Hindlimb muscle (tissue), 1 donor: ENCODE data around the gene TRIM14. TPM values are rescaled to one million over a fixed set of nuclear protein-coding genes. Genes with fewer than 3 reads are reported as not detected.
"Not testable (repeated sequence)": the region's sequence is repeated elsewhere in the genome, so short reads cannot be mapped to it uniquely, and the experiment has no call there.

Experiments
- DNase-seq: peaks from one replicate; pipeline ENCODE4 v3.0.0-alpha.2; 2013
- polyA plus RNA-seq: library from polyadenylated mRNA; unstranded; fragments of 120-200 nt; gene quantifications from one replicate; pipeline ENCODE4 v1.2.1, GENCODE V29; 2013; ENCODE audit not compliant: insufficient read length

TRIM14 gene
- polyA plus RNA-seq, 1 donor = 1.1 TPM

DNA sequence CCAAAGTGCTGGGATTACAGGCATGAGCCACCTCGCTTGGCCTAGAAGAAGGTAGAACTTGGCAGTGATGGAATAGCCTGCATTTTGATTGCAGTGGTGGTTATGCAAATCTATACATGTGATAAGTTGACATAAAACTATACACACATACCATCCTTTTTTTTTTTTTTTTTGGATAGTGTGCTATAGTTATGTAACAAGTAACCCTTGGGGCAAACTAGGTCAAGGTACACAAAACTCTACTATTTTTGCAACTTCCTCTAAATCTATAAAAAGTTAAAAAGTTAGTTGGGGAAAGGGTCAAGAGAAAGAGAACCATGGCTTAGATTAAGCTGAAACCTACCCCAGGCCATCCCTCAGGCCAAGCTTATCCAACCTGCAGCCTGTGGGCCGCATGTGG is 11.1 kb downstream of the TRIM14 start:
- no peak for DNase-seq

DNA sequence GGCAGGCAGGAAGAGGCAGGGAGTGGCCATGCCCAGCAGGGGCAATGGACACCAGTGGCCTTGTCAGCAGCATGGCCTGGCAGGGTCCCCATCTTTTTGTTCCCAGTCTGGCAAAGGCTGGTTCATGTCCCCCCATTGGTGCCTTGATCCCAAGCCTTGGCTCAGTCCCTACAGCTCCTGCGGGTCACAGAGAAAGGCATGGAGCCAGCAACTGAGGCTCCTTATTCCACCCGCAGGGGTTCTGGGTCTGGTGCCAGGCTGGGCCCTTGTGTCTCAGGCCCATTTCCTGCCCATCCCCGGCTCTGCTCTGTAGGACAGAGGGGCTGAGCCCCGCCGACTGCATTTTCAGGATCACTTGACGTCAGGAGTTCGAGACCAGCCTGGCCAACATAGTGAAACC is 14.0 kb downstream of the TRIM14 start:
- DNase-seq = no peak

DNA sequence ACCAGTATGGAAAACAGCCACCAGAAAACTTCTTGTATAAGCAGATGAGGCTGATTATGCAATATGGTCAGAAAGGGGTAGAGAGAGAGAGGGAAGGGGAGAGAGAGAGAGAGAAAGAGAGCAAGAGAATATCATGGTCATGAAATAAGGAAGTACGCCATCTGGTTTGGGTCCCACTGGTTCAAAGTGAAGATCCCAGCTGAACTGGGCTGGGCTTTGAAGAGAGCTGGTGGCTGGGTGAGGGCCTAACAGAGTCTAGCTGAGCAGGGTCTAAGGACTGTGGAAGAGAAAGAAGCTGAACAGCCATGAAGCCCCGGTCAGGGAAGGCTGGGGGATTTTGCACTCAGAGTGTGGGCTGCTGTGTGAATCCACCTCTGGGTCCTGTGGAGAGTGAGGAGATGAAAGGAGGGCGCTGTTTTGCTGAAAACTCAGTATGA is 14.6 kb downstream of the TRIM14 start:
- no peak for DNase-seq

DNA sequence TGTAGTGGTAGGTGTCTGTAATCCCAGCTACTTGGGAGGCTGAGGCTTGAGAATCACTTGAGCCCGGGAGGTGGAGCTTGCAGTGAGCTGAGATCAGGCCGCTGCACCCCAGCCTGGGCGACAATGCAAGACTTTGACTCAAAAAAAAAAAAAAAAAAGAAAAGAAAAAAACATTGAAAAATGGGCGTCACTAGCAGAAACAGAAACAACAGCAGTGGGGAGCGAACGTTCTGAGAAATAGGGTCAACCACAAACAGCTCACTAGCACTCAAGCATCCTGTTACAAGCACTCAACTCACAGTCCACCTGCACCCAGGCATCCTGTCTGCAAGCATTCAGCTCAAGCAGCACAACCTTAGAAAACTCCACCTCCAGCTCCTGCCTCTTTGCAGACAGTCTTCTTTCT is 17.2 kb downstream of the TRIM14 start:
- no peak for DNase-seq

DNA sequence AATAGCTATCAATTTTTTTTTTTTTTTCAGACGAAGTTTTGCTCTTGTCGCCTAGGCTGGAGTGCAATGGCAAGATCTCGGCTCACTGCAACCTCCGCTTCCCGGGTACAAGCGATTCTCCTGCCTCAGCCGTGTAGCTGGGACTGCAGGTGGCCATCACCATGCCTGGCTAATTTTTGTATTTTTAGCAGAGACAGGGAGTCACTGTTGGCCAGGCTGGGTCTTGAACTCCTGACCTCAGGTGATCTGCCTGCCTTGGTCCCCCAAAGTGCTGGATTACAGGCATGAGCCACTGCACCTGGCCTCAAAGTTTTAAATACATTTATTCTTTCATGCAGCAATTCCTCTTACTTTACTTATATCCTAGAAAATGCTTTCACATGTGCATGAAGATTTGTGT is 17.6 kb downstream of the TRIM14 start:
- no peak for DNase-seq

DNA sequence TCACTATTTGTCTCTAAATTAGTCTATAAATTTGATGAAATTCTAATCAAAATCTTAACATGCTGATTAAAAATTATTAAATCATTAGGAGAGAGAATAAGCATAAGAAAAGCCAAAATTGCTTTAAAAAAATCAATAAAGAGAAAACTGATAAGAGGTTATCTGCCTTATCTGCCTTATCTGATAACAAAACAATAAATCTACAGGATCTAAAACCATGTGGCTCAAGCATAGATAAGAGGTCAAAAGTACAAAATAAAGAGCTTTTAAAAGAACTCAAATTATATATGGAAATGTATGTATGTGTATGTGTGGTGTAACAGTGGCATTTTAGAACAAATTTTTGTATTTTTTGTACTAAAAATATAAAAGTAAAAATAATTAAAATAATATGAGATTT is 18.6 kb downstream of the TRIM14 start:
- DNase-seq = no peak

DNA sequence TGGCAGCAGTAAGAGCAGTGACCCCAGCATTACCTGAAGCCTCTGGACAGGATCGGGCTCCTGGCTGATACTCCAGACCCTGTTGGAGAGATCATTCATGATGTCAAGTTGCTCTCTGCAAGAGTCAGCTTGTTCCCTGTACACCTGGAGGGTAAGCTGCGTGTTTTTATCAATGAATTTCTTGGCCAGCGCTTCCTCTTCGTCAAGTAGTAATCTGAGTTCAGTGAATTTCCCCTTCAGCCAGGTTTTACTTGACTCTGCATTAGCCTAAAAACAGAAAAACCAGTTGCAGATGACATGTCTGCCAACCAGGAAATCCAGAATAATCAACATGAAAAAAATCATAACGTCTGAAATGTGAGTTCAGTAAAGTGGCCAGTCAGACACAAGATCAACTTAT is 19.1 kb downstream of the TRIM14 start:
- no peak for DNase-seq

DNA sequence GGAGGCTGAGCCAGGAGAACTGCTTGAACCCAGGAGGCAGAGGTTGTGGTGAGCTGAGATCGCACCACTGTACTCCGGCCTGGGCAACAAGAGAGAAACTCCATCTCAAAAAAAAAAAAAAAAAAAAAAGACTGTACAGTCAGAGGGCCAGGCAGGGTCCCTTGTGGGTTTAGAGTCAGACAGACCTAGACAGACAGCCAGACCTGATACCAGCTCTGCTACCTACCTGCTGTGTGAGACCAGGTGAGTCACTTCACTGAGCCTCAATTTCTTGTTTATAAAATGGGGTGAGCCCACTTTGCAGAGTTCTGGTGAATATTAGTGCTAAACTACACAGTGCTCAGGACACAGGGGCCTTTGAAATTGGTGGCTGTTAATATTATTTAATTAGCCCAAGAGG is 19.7 kb downstream of the TRIM14 start:
- DNase-seq = no peak

DNA sequence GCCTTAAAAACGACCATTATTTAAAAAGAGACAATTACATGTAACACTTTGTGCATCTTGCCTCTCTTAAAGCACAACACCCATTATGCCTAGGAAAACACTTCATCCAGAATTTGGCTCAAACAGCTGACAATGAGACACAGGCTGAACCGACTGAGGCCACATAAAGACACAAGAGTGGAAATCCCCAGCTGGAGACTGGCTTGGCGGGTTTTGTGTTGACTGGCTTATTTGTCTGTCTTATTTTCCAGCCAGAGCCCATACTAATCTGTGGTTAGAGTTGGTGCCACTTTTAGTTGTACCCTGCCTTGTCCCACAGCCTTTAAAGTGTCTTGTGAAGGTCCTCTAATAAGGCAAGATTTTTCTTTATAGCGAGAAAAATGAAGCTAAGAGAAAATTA is 21.2 kb downstream of the TRIM14 start:
- DNase-seq = no peak

DNA sequence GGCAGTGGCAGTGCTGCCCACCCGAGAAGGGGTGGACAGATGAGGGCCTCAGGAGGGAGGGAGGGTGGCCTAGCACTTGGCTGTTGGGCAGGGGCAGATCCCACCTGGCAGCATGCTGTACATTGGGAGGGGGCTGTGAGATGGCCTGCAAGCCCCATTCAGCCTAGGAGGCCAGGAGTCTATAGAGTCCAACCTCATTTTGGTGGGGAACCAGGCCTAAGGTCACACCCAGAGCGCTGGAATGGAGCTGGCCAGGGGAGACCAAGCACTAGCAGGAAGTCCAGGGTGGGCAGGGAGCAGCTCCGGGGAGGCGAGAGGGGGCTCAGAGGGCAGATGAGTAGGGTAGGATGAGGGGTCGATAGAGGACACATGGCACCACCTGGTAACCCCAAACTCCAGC is 22.9 kb downstream of the TRIM14 start:
- no peak for DNase-seq

DNA sequence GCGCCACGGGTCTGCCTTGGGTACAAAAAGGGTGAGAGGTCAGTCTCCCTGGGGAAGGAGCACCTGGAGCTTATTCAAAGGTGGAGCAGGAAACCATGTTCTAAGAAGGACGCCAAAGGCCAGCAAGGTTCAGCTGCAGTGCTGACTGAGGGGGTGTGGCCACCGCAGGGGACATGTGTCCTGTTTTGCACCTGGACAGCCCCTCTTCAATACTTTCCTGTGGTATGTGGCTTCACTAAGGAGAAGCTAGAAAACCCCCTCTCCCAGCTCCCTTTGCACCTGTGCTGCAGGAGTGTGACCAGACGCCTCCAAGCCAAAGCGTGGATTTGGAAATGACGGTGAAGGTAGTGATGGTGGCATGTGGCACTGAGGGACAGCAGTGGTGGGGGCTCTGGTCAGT is 23.6 kb downstream of the TRIM14 start:
- DNase-seq = no peak

DNA sequence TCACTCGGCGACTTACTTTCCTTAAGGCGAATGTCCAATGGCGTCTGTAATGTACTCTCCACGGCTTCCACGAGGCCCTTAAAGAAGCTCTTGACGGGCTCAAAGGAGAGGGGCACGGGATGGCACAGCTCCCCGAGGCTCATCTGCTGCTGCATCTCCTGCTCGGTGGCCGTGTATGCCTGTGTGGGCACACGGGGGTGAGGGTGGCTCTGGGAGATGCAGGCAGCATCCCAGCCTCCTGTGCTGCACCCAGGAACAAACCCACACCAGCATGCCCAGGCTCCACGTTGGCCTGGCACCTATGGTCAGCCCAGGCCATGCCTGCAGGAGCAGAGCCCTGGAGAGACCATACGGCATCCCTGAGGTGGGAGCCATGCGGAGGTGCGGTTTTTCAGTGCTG is 24.2 kb downstream of the TRIM14 start:
- DNase-seq = no peak

DNA sequence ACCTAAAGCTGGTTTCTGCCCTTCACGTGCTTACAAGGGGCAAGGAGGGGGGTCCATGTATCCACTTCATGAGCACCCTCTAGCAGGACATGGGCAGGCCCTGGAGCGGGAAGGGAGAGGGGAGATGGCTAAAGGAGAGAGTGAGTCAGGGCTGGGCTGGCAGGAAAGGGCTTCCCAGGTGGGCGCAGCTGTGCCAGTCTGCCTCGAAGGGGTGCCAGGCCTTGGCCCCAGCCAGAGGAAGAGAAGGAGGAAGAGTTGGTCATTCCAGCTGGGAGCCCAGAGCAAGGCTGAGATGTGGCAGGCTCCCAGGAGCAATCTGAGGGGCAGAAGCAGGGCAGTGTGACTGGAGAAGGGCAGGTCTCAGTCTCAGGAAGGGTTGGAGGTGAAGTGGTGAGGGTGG is 24.7 kb downstream of the TRIM14 start:
- DNase-seq = no peak

DNA sequence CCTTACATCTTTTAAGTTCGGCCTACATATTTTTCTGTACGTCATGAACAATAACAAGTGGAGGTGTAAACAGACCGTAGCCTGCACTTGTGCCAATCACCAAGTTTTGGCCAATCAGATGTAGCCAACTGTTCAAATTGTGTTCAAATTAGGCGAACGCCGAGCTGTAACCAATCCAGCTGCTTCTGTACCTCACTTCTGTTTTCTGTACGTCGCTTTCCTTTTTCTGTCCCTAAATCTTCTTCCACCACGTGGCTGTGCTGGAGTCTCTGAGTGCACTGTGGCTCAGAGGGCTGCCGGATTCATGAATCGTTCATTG is 26.4 kb downstream of the TRIM14 start:
- DNase-seq = no peak

DNA sequence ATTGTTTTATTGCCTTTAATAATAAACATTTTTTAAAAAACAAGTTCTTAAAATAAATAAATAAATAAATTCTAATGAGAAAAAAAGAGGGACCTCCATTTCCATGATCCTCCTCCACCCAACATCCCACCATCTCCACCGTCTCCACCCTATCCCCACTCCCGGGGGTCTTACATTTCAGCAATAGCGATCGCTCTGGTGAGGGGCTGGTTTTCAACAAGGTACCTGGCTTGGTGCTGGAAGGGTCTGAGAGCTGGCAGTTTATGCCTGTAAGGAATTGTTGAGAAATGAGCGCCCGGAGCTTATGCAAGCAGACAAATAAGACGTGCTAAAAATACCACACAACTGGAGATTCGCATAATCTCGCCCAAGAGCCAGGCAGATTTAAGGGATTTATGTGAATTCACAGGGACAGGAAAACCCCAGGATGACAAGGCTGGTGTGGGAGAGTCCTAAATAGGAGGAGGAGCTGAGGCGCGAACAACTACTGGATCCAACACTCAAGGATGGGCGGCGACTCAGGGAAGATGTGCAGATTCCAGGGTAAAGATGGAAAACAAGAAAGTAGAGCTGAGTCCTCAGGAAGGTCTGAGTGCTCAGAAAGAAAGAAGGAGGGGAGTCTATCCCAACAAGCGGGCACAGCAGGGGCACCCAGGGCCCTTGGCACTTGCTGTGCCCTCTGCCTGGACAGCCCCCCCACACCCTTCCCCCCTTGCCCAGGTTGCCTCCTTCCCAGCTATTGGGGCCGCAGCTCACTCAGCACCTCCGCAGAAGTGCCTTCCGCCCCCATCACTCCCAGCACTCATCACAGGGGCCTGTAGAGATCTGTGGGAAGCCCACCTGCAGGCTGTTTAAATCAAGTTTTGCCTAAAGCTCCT is 27.0 kb downstream of the TRIM14 start:
- DNase-seq = no peak

DNA sequence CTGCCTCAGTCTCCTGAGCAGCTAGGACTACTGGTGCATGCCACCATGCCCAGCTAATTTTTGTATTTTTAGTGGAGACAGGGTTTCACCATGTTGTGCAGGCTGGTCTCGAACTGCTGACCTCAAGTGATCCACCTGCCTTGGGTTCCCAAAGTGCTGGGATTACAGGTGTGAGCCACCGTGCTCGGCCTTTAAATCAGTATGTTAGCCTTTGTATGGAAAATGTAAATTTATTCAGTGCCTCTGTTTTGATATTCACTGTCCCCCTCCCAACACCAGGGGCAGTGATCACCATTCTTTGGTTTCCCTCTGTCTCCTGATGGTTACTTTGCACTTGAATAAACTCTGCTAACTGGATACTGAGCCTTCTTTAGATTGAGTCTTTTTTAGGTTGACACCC is 28.3 kb downstream of the TRIM14 start:
- DNase-seq = not testable (repeated sequence)

DNA sequence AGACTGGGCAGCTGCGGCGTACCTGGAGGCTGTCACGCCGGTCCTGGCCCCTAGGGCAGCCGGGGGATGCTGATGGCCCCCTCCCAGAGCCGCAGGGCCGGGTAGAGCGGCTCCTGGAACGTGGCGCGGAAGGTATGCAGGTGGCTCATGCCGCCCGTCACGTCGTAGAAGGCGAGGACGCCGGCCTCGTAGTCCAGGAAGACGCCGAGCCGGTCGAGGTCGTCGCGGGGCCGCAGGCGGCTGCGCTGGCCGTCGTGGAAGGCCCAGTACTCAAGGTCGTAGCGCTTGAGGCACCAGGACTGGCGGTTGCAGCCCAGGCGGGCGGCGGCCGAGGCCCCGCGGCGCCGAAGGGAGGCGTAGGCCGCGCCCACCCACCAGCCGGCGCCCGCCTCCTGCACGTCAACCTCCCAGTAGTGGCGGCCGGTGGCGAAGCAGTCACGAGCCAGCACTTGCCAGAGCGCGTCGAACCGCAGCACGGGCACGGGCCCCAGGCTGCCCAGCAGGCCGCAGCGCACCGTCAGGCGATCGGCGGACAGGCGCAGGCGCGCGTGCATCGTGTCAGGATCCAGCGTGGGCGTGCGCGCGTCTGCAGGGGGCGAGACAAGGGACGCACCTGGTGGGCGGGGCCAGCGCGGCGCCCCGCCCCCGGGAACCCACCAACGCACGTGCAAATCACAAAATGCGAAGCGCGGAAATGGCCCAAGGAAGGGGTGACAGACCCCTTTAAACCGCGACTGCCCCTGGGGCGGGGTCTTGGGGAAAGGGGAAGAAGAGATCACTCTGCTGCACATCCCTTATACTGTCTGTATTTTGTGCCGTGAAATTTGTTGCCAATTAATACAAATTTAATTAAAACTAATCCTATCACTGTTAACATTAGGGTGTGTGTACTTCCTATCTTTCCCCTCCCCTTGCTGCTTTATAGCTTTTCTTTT is 31.3 kb downstream of the TRIM14 start:
- DNase-seq = peak; percentile 54

DNA sequence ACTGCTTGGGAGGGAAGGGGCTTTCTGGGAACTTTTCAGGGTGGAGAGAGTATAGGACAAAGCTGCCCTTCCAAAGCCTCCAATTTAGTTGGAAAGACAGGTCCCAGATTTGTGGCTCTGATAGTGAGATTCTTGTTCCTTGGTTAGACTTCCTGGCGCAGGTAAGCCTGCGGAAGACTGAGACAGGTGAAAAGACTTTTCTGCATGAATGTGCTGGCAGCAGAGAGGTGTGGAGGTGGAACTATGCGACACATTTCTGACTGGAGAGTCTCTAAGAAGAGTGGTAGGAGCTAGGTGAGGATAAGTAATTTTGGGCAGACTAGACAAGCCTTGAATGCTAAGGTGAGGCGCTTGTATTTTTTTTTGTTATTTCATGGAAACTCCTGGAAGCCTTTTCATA is 32.6 kb downstream of the TRIM14 start:
- DNase-seq = no peak

DNA sequence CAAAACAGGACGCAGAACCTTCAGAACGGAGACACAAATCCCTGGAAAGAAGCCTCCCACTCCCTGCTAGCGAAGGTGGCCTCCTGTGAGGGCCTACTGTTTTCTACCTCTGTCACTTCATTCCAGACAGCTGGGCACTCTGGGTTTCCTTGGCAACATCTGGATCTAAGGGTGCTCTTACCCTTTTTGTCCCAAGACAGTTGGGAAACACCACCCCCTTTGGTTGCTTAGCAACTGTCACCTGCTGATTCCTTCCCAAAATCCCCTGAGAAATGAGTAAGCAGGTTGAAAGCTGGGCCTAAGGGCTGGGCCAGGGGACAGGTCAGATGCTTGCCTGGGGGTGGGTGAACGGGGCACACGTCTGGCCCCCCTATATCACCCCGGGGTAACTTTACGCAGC is 33.1 kb downstream of the TRIM14 start:
- DNase-seq = no peak

DNA sequence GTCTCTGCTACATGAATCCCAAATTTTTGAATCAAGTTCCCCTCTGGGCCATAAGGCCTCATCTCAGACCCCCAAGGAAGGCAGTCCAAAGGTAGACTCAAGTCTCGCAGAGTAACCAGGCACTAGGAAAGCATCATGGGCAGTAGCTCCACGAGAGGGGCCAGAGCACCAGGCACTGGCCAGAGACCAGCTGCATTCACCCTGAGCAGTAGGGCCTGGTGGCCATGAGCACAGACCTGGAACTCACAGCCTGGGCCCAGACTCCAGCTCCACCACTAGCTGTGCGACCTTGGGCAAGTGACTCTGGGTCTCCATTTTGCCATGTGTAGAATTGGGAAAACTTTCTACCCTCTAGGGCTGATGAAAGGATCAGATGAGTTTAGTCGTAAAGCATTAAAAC is 34.0 kb downstream of the TRIM14 start:
- DNase-seq = no peak

DNA sequence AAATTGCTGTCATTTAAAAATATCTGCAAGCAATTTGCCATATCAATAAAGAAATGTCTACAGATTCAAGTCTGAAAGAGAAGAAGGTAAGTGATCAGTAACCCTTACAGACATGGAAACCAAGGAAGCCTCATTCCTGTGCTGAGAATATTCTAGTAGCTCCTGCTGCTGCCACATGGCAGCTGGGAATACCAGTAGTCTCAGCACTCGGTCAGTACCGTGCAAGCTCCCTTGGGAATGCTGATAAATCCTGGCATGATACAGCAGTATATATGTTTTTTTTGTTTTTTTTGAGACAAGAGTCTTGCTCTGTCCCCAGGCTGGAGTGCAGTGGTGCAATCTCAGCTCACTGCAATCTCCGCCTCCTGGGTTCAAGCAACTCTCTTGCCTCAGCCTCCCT is 34.6 kb downstream of the TRIM14 start:
- no peak for DNase-seq

DNA sequence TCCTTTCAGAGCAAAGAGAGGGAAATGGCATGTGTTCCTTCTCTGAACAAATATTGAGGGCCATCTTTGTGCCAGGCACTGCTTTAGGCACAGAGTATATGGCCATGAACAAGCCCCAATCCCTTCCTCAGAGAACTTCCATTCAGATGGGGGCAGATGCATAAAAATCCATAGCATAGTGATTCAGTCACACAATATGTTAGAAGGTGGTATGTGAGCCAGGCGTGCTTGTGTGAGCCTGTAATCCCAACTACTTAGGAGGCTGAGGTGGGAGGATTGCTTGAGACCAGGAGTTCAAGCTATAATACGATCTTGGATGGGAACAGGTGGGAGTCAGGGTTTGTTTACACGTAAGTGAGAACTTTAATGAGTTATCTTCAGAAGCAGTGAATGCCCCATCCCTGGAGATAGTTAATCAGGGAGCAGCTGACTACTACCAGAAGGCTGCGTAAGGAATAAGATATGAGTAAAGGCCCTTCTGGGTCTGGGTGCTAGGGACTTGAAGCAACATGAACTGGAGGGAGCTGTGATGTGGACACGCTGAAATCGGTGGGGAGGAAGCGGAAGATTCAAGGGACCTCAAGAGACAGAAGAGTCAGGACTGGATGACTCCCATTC is 35.3 kb downstream of the TRIM14 start:
- no peak for DNase-seq

DNA sequence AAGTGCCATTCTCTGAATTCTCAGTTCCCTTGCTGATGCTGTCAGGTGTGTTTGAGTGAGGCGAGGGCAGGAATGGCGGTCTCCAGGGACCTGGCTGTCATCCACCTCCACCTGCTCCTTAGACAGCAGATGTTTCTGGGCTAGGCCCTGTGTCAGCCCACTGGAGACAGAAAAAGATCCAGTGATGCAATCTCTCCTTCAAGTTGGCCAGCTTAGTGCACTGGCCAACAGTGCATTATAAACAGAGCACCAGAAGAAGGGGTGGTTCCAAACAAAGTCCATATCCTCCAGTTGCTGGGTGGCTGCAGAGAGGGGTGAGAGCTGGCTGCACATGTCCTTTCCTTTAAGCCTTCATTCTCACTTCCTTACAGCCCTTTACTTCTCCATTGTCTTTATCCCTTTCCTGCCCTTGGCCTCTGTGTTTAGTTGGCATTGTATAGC is 35.9 kb downstream of the TRIM14 start:
- no peak for DNase-seq
